ENCODE results near the gene APBA2.

GRCh38 chr15:28954466-28955159, 68.8 kb downstream of the APBA2 start:
- no peak for TF ChIP-seq CTCF (optimal IDR thresholded peaks at IDR 0.05 in 1 of 3, IDR thresholded peaks at IDR 0.05 in 1 of 3, conservative IDR thresholded peaks at IDR 0.05 in 1 of 3; ENCODE audit: extremely low read depth in 1 of 3, insufficient read depth in 2 of 3, low read length in 3 of 3)
- TF ChIP-seq EZH2 (IDR thresholded peaks at IDR 0.05; ENCODE audit: low read length): no peak
